ENCODE results near the gene ZNF445.

The ZNF445 gene

DNA sequence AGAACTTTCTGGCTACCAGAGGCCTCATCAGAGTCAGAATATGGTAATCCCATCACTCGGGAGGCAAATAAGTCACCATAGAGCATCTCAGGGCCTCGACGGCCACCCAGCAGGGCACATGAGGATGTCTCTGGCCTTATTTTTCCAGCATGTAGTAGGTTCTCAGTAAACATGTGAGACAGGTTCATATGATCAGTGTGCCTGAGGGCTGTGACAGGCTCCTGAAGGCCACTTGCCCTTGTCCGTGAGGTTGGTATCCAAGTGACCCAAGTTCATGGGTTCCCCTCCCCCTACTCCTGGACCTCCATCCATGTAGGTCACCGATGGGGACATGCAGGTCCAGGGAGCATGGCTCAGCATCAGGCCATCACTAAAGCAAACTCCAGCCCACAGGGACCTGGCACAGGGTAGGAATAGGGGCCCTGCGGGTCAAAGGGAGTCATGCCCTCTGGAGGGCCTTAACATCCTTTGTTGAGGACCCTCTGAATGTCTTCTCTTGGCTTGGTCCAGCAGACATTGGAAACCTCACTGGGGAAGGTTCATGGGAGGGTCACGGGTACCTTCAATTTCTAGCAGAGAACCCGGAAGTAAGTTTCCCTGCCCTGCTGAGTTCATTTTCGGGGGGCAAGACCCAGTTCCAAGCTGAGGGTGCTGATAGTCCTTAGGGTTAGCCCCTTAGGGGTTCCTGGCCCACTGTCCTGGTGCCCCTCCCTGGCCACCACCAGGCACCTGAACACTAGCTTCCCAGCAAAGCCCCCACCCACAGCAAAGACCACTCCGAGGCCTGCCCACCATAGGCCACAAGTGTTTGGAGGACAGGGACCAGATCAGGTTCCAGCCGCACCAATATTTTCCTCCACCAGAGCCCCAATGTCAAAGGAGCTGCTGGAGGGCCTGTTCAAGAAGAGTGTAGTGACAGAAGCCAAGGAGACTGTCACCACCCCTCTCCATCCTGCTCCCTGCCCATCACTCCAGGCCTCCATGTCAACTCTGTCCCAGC lies 61.1 kb downstream of the ZNF445 start:
- TF ChIP-seq, protein P1, sequence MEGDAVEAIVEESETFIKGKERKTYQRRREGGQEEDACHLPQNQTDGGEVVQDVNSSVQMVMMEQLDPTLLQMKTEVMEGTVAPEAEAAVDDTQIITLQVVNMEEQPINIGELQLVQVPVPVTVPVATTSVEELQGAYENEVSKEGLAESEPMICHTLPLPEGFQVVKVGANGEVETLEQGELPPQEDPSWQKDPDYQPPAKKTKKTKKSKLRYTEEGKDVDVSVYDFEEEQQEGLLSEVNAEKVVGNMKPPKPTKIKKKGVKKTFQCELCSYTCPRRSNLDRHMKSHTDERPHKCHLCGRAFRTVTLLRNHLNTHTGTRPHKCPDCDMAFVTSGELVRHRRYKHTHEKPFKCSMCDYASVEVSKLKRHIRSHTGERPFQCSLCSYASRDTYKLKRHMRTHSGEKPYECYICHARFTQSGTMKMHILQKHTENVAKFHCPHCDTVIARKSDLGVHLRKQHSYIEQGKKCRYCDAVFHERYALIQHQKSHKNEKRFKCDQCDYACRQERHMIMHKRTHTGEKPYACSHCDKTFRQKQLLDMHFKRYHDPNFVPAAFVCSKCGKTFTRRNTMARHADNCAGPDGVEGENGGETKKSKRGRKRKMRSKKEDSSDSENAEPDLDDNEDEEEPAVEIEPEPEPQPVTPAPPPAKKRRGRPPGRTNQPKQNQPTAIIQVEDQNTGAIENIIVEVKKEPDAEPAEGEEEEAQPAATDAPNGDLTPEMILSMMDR (IDR thresholded peaks at IDR 0.05; ENCODE audit: low read length, missing control alignments): no peak
- H3K4me3 ChIP-seq (replicated peaks; ENCODE audit: low read depth, low read length): no peak overlapping the region
- no peak for DNase-seq (ENCODE audit: low read depth)

DNA sequence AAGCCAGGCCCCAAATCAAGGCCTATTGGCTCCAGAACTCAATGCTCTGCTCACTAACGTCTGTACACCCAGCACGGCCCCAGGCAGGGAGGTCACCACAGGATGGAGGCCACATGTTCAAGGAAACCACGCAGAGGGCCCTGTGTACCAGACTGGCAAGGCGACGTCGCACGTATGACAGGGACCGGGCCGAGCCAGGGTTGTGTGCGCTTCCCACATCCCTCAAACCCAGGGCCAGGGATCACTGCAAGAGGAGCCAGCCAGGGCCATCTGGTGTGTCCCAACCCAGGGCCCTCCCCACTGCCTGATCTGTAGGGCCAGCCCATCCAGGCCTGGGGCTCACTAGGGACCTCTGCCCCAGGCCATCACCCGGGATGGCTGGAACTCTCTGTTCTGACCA lies 62.0 kb downstream of the ZNF445 start:
- no peak for DNase-seq (ENCODE audit: low read depth)
- TF ChIP-seq, protein P1 (IDR thresholded peaks at IDR 0.05; ENCODE audit: low read length, missing control alignments): no peak

DNA sequence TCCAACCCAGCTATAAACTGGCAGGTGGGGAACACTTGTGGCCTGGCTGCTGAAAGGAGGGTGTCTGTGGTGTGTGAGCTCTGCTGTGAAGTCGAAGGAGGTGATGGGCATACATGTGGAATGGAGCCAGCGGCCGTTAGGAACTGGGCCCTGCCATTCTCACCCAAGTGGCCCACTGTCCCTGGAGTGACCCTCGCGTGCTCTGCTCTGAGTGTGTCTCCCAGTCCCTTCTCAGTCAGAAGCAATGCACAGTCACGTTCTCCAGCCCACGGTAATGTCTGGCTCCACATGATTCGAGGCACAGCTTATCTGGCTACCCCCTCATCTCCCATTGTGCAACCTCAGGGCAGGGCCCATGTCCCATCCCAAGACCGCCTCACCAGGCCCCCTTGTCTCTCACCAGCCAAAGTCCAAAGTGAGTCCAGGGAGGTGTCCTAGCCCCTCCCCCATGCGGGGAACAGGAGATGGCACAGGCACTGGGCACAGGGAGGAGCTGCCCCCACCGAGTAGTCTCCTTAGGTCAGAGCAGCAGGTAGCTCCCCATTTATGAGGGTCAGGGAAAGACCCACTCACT lies 62.9 kb downstream of the ZNF445 start:
- H3K4me3 ChIP-seq (replicated peaks; ENCODE audit: low read depth, low read length): no peak overlapping the region
- TF ChIP-seq, protein P1 (IDR thresholded peaks at IDR 0.05; ENCODE audit: low read length, missing control alignments): no peak
- no peak for DNase-seq (ENCODE audit: low read depth)

More for the DNA sequence above, 62.0 kb downstream of the ZNF445 start:
- H3K4me3 ChIP-seq (replicated peaks; ENCODE audit: low read depth, low read length): no peak overlapping the region

DNA sequence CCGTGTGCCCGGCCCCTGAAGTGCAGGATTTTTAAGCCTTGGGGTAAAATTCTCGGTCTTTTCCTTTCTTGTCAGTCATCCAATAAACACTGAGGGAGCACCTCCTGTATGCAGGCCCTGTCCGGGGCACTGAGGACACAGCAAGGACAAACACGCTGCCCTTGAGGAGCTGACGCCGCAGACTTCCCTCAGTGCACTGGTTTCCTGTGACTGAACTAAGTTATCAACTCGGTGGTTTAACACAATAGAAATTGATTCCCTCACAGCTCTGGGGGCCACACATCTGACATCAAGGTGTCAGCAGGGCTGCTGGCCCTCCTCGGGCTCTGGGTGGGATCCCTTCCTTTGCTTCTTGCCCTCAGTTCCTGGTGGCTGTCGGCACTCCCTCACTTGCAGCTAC lies 65.1 kb downstream of the ZNF445 start:
- TF ChIP-seq, protein P1 (IDR thresholded peaks at IDR 0.05; ENCODE audit: low read length, missing control alignments): no peak
- no peak overlapping the region for H3K4me3 ChIP-seq (replicated peaks; ENCODE audit: low read depth, low read length)
- DNase-seq (ENCODE audit: low read depth): no peak

DNA sequence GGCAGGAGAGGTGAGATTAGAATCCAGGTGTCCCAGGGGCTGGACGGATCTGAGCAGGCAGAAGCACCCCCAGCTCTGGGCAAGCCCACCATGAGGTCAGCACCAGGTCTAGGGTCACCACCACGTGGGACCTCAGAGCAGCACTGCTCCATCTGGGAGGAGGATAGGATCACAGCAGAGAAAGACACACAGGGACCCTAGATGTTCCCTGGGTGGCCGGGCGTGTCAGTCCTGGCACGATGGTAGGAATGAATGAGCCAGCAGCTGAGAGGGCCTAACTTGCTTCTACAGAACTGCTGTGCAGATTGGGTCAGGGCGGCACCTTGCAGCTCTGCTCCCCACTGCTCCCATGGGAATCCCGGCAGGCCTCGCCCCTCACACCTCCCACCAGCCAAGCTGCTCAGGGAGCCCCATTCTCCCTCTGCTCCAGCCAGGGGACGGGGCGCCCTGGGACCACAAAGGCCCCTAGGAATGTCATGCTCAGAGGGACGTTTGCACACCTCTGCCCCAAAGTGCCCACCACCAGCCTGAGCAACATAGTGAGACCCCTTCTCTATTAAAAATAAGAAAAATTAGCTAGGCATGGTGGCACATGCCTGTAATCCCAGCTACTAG lies 66.3 kb downstream of the ZNF445 start:
- no peak for DNase-seq (ENCODE audit: low read depth)
- TF ChIP-seq, protein P1 (IDR thresholded peaks at IDR 0.05; ENCODE audit: low read length, missing control alignments): no peak
- no peak overlapping the region for H3K4me3 ChIP-seq (replicated peaks; ENCODE audit: low read depth, low read length)

DNA sequence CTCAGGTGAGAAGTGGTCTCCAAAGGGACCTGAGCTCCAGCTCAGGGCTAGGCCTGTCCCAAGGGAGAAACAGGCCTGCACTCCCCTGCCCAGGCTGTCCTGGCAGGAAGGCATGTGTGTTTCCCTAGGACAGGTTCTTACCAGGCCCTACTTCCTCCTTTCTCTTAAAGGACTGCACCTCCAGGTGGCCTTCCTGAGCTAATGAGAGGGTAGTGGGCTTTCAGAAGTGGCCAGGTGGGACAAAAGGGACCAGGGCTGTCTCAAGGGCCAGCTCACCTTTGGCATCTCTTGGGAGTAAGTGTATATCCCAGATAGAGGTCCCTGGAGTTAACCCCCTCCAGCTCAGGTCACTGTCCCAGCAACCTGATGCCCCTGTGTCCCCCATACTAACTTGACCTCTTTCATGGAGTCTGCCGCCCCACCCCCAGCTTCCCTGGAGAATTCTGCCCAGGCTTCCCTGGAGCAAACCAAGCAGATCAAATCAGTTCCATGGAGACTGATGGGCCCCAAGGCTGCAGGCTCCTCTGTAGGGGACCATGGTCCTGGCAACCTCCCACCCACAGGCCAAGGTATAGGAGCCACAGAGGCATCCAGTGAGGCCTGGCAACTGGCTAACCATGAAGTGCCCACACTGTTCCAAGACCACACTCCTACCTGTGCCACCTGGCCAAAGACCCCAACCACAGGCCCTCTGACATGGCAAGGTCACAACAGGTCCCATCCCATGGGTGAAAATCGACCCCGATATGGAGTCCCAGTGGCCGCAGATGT lies 67.6 kb downstream of the ZNF445 start:
- H3K4me3 ChIP-seq (replicated peaks; ENCODE audit: low read depth, low read length): no peak overlapping the region
- TF ChIP-seq, protein P1 (IDR thresholded peaks at IDR 0.05; ENCODE audit: low read length, missing control alignments): no peak
- DNase-seq (ENCODE audit: low read depth): no peak

All from fibroblast of pulmonary artery (primary cell).